HepG2 (cell line): ENCODE measurements around the gene MPV17L2. TPM values are rescaled to one million over a fixed set of nuclear protein-coding genes. Genes with fewer than 3 reads are reported as not detected.
A peak's percentile ranks its signal among the peaks of the same experiment; 100 is the strongest.

Source experiments
- ATAC-seq: fragments of 200-7000 bp; cut with Tn5 transposase; 3 replicates; pipeline ENCODE4 v1.9.1; 2020; ENCODE audit warnings: mild to moderate bottlenecking, moderate library complexity
- BruUV-seq: library from RNA; stranded (reverse); fragments of 400-500 nt; replicated peaks from 2 replicates; lab custom pipeline; 2021; lab: Mats Ljungman, UMichigan
- CTCF ChIA-PET: fragments of 300-600 bp; formaldehyde crosslinking; extraction: SDS; loops from one replicate; lab custom pipeline; 2021; ENCODE audit warnings: low total read pairs, inconsistent platforms, low intra/inter-chr PET ratio; lab: Yijun Ruan, JAX
- POLR2A ChIA-PET: fragments of 350-600 bp; sonication (Branson Sonifier 250); formaldehyde crosslinking; loops from one replicate; lab custom pipeline; 2020; ENCODE audit warnings: antibody characterized with exemption, inconsistent platforms; lab: Yijun Ruan, JAX
- DNase-seq: peaks from one replicate; pipeline ENCODE4 v3.0.0-alpha.2; 2015; ENCODE audit warnings: low spot score
- FAIRE-seq: peaks from 3 replicates; lab custom pipeline; 2011; peaks lifted over from hg19 to GRCh38; lab: Jason Lieb, UNC
- H2AFZ ChIP-seq: one replicate; pipeline ENCODE4 v1.6.1; 2011; ENCODE audit warnings: low read length, inconsistent platforms
- H3K27ac ChIP-seq: fragments of 300-600 bp; 3 replicates; pipeline ENCODE4 v1.8.0; 2011; ENCODE audit warnings: mixed run types, mild to moderate bottlenecking, mixed read lengths, low read length, inconsistent platforms; ENCODE audit not compliant: insufficient read depth; ENCODE audit errors: extremely low read length
- H3K27me3 ChIP-seq, 2 experiments: fragments of 200-600 bp in 1 of 2; 2 replicates in 1 of 2; 3 replicates in 1 of 2; pipeline versions ENCODE4 v1.6.0 to v1.8.0; 2011; ENCODE audit warnings: low read length in 2 of 2, mild to moderate bottlenecking in 2 of 2, moderate library complexity in 2 of 2, inconsistent platforms in 1 of 2; ENCODE audit not compliant: insufficient read depth in 2 of 2, control insufficient read depth in 1 of 2
- H3K36me3 ChIP-seq, 2 experiments: fragments of 200-600 bp in 1 of 2; replicated peaks in 1 of 2; 2 replicates in 1 of 2; 3 replicates in 1 of 2; pipeline versions ENCODE4 v1.5.1 to v1.8.0; 2011; ENCODE audit warnings: low read length in 2 of 2, inconsistent platforms in 1 of 2; ENCODE audit not compliant: insufficient read depth in 2 of 2, control insufficient read depth in 1 of 2
- H3K4me1 ChIP-seq: 2 replicates; pipeline ENCODE4 v1.5.1; 2012; ENCODE audit warnings: low read length, inconsistent platforms; ENCODE audit not compliant: insufficient read depth
- H3K4me2 ChIP-seq: 2 replicates; pipeline ENCODE4 v1.6.0; 2011; ENCODE audit warnings: low read depth, low read length, inconsistent platforms
- H3K4me3 ChIP-seq, 3 experiments: fragments of 200-600 bp in 1 of 3; sonication (generic), shearing (Covaris generic) in 1 of 3; replicated peaks in 1 of 3; 2 replicates each; pipeline ENCODE4 v1.5.1; 2011 to 2016; ENCODE audit warnings: low read length in 3 of 3, inconsistent platforms in 2 of 3, low read depth in 2 of 3, mild to moderate bottlenecking in 2 of 3, control low read depth in 1 of 3, mixed read lengths in 1 of 3; ENCODE audit not compliant: insufficient read depth in 1 of 3
- H3K79me2 ChIP-seq: one replicate; pipeline ENCODE4 v1.6.1; 2011; ENCODE audit warnings: low read length, inconsistent platforms; ENCODE audit not compliant: insufficient read depth
- H3K9ac ChIP-seq: 2 replicates; pipeline ENCODE4 v1.6.0; 2011; ENCODE audit warnings: mild to moderate bottlenecking, low read depth, low read length, inconsistent platforms; ENCODE audit not compliant: insufficient read depth
- H3K9me3 ChIP-seq: 2 replicates; pipeline ENCODE4 v1.5.1; 2012; ENCODE audit warnings: mild to moderate bottlenecking, low read length
- H4K20me1 ChIP-seq: 2 replicates; pipeline ENCODE4 v1.6.0; 2011; ENCODE audit warnings: inconsistent platforms, mild to moderate bottlenecking, low read length, moderate library complexity; ENCODE audit not compliant: insufficient read depth
- DMAP1 ChIP-seq: IDR thresholded peaks from 2 replicates; pipeline ENCODE4 v1.6.1; 2016
- FOXM1 ChIP-seq: sonication (generic); formaldehyde crosslinking; IDR thresholded peaks from 2 replicates; pipeline ENCODE4 v1.5.0; 2020; ENCODE audit warnings: missing genetic modification reagents
- FOXP1 ChIP-seq, 2 experiments: fragments of 450-650 bp in 1 of 2; IDR thresholded peaks; 2 replicates each; pipeline ENCODE4 v1.6.1; 2017 to 2018; ENCODE audit warnings: antibody characterized with exemption in 1 of 2
- HOXA7 ChIP-seq: sonication (generic); formaldehyde crosslinking; IDR thresholded peaks from 2 replicates; pipeline ENCODE4 v1.8.1; 2022; ENCODE audit warnings: mild to moderate bottlenecking, missing genetic modification reagents, moderate library complexity
- MED8 ChIP-seq: sonication (generic); formaldehyde crosslinking; IDR thresholded peaks from 2 replicates; pipeline ENCODE4 v1.8.1; 2023; ENCODE audit warnings: mild to moderate bottlenecking, missing genetic modification reagents; ENCODE audit not compliant: insufficient replicate concordance
- NFIC ChIP-seq: IDR thresholded peaks from 2 replicates; pipeline ENCODE4 v1.6.1; 2012; ENCODE audit warnings: mild to moderate bottlenecking, low read length, inconsistent platforms
- SYNCRIP ChIP-seq: fragments of 200-400 bp; formaldehyde crosslinking; IDR thresholded peaks from 2 replicates; pipeline ENCODE4 v1.6.1; 2018; ENCODE audit warnings: mild to moderate bottlenecking, low read depth, low read length; ENCODE audit not compliant: insufficient read depth
- ZBTB38 ChIP-seq: sonication (generic); formaldehyde crosslinking; IDR thresholded peaks from 2 replicates; pipeline ENCODE4 v1.5.1; 2020; ENCODE audit warnings: mild to moderate bottlenecking, missing genetic modification reagents
- ZNF180 ChIP-seq: sonication (generic); formaldehyde crosslinking; IDR thresholded peaks from 2 replicates; pipeline ENCODE4 v1.4.0; 2020; ENCODE audit warnings: low read depth, missing genetic modification reagents, borderline replicate concordance
- ZNF230 ChIP-seq: sonication (generic); formaldehyde crosslinking; IDR thresholded peaks from 2 replicates; pipeline ENCODE4 v1.4.0; 2020; ENCODE audit warnings: mild to moderate bottlenecking, missing genetic modification reagents
- ZNF331 ChIP-seq: sonication (generic); formaldehyde crosslinking; IDR thresholded peaks from 2 replicates; pipeline ENCODE4 v1.4.0; 2020; ENCODE audit warnings: missing genetic modification reagents
- ZNF33B ChIP-seq: sonication (generic); formaldehyde crosslinking; IDR thresholded peaks from 2 replicates; pipeline ENCODE4 v1.5.1; 2020; ENCODE audit warnings: mild to moderate bottlenecking, missing genetic modification reagents
- ZNF431 ChIP-seq: sonication (generic); formaldehyde crosslinking; IDR thresholded peaks from 2 replicates; pipeline ENCODE4 v1.9.0; 2022; ENCODE audit warnings: missing genetic modification reagents, low read depth, mild to moderate bottlenecking, borderline replicate concordance
- ZNF607 ChIP-seq: sonication (generic); formaldehyde crosslinking; IDR thresholded peaks from 2 replicates; pipeline ENCODE4 v1.5.1; 2020; ENCODE audit warnings: missing genetic modification reagents, mild to moderate bottlenecking, borderline replicate concordance
- ZNF619 ChIP-seq: sonication (generic); formaldehyde crosslinking; IDR thresholded peaks from 2 replicates; pipeline ENCODE4 v1.4.0; 2020; ENCODE audit warnings: mild to moderate bottlenecking, missing genetic modification reagents
- WGBS: methylation state at CpG from one replicate; pipeline ENCODE4 v1.1.6; 2017; ENCODE audit warnings: low lambda C conversion rate; 5-methylcytosine and 5-hydroxymethylcytosine counted together
- in situ Hi-C: cut with HindIII; loops from 2 replicates; pipeline ENCODE4 v1.10.0; 2017; ENCODE audit warnings: low pct_unique_long_range_greater_than_20kb; ENCODE audit not compliant: extremely low pct_ligation_motif_present
- intact Hi-C: fragments of 100-400 bp; cut with micrococcal nuclease; formaldehyde crosslinking; loops from one replicate; pipeline ENCODE4 v1.10.0; 2022; ENCODE audit not compliant: unreplicated experiment
- polyA plus RNA-seq, 8 experiments: library from polyadenylated mRNA; depleted of rRNA in 3 of 8; stranded (reverse) in 7 of 8; unstranded in 1 of 8; fragments of >200 nt; fragmentation: Illumina TruSeq in 4 of 8; extraction: Trizol in 4 of 8; gene quantifications; 2 replicates each; pipeline versions ENCODE4 v1.2.1 to v1.2.3, GENCODE V29; 2011 to 2016; ENCODE audit warnings: low read depth in 4 of 8, missing spikeins in 1 of 8, mixed read lengths in 1 of 8; ENCODE audit not compliant: insufficient read depth in 1 of 8
- total RNA-seq, 5 experiments: library from RNA; depleted of rRNA; stranded (reverse); fragments of >200 nt; fragmentation: Illumina TruSeq; extraction: Trizol; gene quantifications; 2 replicates each; pipeline ENCODE4 v1.2.3, GENCODE V29; 2016; ENCODE audit warnings: low read depth in 1 of 5
- TF ChIP-seq, protein P1 (sequence below): sonication (generic); formaldehyde crosslinking; IDR thresholded peaks from 2 replicates; pipeline ENCODE4 v1.5.0; 2020; ENCODE audit warnings: missing genetic modification reagents, mild to moderate bottlenecking, borderline replicate concordance
- TF ChIP-seq, protein P2 (sequence below): sonication (generic); formaldehyde crosslinking; IDR thresholded peaks from 2 replicates; pipeline ENCODE4 v1.5.1; 2020; ENCODE audit warnings: missing genetic modification reagents, mild to moderate bottlenecking, borderline replicate concordance
- TF ChIP-seq, protein P3 (sequence below): sonication (generic); formaldehyde crosslinking; IDR thresholded peaks from 2 replicates; pipeline ENCODE4 v1.4.0; 2020; ENCODE audit warnings: missing genetic modification reagents, borderline replicate concordance

The MPV17L2 gene
- total and polyA plus RNA-seq, 2 of the 13 experiments (the other 11 are each of a cell fraction or from before 2014, with no cell fraction given), result 13.6 to 16.7 TPM

DNA sequence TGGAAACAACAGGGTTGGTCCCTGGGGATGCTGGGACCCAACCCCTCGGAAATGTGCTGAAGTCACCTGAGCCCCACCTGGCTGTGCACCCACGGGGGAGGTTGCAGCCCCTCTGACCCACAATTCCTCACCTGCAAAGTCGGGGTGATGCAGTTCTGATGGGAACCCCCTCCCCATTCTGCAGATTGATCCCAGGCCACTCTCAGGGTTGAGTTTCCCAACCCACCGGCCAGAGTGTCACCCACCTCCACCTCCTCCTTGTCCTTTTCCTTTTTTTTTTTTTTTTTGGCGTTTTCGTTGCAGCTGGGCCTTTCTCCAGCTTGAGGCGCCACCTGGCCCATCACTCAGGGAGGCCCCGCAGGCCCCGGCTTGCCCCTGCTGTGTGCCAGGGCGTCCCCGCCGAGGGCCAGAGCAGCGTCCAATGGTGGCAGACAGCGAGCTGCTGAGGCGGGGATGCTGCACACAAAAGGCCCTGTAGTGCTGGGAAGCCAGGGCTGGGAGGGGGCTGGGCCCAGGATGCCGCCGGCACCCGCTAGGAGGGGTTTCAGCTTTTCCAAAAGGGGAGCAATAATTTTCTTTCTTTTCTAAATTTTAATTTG lies 35.5 kb upstream of the MPV17L2 start:
- CTCF ChIA-PET, result no interaction called here
- intact Hi-C loops (no loop called here), in situ Hi-C loops (no loop called here)
- FAIRE-seq (no peak), DNase-seq (no peak), ATAC-seq (no peak)
- no peak overlapping the region; the same call in 1 of the 2 replicates for H3K9ac ChIP-seq
- H2AFZ ChIP-seq, result no peak overlapping the region
- no peak overlapping the region for H3K4me3 ChIP-seq
- no peak overlapping the region for H3K4me2 ChIP-seq
- H3K36me3 ChIP-seq, result peaks cover 15 to 27% of the 10 kb centered on the region in 2 experiments
- H3K79me2 ChIP-seq, result peaks cover 18% of the 10 kb centered on the region
- WGBS, result 90% methylated on average over 17 of the region's 18 CpGs
- 0 out of 2 replicates have a peak, but pooled peaks cover 11% of the 10 kb centered on the region for H4K20me1 ChIP-seq
- POLR2A ChIA-PET, result no interaction called here
- H3K4me1 ChIP-seq, result peaks cover 44% of the 10 kb centered on the region
- H3K9me3 ChIP-seq, result no peaks in the 10 kb centered on the region
- peak overlapping the region; percentile 57 for H3K27ac ChIP-seq
- no peaks in the 10 kb centered on the region; a peak in 1 of 5 replicates for H3K27me3 ChIP-seq
- no TSS peak for BruUV-seq
- TF ChIP-seq, protein P1, sequence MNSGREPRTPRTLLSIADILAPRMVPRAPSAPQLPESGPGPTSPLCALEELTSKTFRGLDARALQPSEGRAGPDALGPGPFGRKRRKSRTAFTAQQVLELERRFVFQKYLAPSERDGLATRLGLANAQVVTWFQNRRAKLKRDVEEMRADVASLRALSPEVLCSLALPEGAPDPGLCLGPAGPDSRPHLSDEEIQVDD (CRISPR knock-in tag), result no peak
- TF ChIP-seq, protein P2, sequence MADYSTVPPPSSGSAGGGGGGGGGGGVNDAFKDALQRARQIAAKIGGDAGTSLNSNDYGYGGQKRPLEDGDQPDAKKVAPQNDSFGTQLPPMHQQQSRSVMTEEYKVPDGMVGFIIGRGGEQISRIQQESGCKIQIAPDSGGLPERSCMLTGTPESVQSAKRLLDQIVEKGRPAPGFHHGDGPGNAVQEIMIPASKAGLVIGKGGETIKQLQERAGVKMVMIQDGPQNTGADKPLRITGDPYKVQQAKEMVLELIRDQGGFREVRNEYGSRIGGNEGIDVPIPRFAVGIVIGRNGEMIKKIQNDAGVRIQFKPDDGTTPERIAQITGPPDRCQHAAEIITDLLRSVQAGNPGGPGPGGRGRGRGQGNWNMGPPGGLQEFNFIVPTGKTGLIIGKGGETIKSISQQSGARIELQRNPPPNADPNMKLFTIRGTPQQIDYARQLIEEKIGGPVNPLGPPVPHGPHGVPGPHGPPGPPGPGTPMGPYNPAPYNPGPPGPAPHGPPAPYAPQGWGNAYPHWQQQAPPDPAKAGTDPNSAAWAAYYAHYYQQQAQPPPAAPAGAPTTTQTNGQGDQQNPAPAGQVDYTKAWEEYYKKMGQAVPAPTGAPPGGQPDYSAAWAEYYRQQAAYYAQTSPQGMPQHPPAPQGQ (CRISPR knock-in tag), result no peak
- TF ChIP-seq ZNF619 (CRISPR knock-in tag) (no peak), ZNF607 (CRISPR knock-in tag) (no peak), MED8 (CRISPR knock-in tag) (no peak), ZNF431 (no peak), ZBTB38 (CRISPR knock-in tag) (no peak), FOXM1 (no peak), DMAP1 (CRISPR knock-in tag) (0 out of 2 replicates have a peak, but pooled peaks have one; percentile 0), HOXA7 (CRISPR knock-in tag) (no peak), ZNF331 (0 out of 2 replicates have a peak, but pooled peaks have one; percentile 0), ZNF33B (no peak), FOXP1 (IDR thresholded peaks at IDR 0.05) (no peak), FOXP1 (CRISPR knock-in tag; IDR thresholded peaks at IDR 0.05) (no peak), SYNCRIP (no peak), ZNF180 (CRISPR knock-in tag) (no peak), NFIC (no peak), ZNF230 (CRISPR knock-in tag) (no peak)
- TF ChIP-seq, protein P3, sequence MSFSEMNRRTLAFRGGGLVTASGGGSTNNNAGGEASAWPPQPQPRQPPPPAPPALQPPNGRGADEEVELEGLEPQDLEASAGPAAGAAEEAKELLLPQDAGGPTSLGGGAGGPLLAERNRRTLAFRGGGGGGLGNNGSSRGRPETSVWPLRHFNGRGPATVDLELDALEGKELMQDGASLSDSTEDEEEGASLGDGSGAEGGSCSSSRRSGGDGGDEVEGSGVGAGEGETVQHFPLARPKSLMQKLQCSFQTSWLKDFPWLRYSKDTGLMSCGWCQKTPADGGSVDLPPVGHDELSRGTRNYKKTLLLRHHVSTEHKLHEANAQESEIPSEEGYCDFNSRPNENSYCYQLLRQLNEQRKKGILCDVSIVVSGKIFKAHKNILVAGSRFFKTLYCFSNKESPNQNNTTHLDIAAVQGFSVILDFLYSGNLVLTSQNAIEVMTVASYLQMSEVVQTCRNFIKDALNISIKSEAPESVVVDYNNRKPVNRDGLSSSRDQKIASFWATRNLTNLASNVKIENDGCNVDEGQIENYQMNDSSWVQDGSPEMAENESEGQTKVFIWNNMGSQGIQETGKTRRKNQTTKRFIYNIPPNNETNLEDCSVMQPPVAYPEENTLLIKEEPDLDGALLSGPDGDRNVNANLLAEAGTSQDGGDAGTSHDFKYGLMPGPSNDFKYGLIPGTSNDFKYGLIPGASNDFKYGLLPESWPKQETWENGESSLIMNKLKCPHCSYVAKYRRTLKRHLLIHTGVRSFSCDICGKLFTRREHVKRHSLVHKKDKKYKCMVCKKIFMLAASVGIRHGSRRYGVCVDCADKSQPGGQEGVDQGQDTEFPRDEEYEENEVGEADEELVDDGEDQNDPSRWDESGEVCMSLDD, result no peak
